ENCODE results near the gene FOXO3.
A peak's percentile ranks its signal among the peaks of the same experiment; 100 is the strongest.
"Not testable (repeated sequence)": the region's sequence is repeated elsewhere in the genome, so short reads cannot be mapped to it uniquely, and the experiment has no call there.

Gene FOXO3
- 41.7 to 95.2 (median 69.9) reads per million in 4 experiments for total RNA-seq

GRCh38 chr6:108560463-108561308 is at the start of gene FOXO3:
Gene FOXO3 (plus strand): TSS chr6:108560917. CDS start chr6:108561209, 292 bp downstream.
- DNase-seq = peak; percentile 46

DNA sequence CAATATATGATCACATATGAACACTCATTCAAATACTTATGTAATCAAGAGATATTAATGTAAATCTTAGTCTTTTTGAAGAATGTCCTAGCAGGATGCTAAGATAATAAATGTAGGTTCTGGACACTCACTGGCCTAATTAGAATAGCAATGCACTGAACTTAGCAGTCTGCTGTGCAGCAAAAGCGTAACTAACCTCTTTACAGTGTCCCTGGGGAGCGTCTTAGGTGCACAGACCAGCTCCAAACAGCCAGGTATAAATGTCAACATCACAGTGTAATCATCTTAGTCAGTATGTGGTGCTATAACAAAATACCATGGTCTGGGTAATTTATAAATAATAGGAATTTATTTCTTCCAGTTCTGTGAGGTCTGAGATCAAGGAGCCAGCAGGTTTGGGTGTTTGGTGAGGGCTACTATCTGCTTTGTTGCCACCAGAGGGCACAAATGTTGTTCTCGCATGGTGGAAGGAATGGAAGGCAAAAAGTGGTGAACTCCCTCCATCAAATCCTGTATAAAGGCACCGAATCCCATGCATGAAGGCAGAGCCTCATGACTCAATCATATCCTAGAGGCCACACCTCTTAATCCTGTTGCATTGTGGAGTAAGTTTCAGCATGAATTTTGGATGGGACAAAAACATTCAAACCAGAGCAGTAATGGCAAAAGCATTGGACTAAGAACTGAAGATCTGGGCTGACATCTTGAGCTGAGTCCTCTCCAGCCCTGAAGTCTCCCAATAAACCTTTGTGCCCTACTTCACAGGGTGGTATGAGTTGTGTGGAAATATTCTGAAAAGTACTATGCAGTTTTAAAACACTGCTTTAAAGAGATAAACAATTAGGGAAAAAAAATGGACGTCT is 41.8 kb upstream of the FOXO3 start:
- no peak for DNase-seq

DNA sequence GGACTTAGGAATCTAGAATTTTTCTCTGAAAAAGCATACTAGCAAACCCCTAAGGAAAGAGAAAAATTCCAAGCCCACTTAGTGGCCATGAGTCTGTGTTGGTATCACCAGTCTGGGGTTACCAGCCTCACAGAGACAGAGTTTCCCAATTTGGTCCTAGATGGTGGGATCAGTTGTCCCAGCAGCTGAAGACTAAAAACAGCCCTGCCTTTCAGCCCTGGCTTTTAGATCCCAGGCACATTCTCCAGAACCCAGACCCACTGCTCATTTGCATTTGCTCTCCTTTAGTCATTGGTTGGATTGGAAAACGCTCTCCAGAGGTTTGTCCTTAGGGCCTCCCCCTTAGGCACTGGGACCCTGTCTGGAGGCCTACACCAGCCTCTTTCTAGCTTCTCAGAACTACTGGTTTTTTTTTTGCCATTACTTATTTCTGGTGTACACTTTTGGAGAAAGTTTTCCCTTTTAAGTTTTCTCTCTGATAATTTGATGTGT is 39.1 kb upstream of the FOXO3 start:
- no peak for DNase-seq

- DNase-seq = no peak
Measured at GRCh38 chr6:108523697-108524096, 37.0 kb upstream of the FOXO3 start.

DNA sequence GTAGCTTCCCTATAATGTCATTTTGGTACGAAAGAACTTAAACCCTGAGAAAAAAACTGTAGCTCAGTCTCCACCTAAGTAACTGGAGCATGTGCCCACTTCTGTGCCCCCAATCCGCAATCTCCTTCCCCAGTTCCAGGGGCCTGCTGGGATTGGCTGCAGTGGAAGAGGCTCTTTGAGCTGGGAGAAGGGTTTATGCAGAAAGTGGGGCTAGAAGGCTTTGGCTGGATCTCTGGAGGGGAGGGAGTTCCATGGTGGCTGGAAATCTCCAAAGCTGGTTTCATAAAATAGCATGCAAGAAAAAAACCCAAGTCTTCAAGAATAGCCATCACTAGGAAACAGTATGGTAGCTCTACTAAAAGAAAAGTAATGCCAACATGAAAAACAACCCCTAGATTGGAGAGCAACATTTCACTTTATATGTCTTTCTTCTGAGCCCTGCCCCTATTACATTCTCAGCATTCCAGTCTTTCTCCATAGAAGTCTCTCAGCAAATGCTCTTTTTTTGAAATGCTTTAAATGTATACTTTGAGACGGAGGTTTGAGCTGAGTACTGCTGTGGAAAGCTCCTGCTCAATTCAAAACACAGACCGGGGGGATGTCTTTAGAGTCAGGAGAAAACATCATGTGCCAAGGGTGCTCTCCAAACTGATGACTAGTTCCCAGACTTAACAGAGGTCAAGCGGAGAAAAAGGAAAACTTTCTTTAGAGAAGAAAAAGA is 36.0 kb upstream of the FOXO3 start:
- no peak for DNase-seq

DNA sequence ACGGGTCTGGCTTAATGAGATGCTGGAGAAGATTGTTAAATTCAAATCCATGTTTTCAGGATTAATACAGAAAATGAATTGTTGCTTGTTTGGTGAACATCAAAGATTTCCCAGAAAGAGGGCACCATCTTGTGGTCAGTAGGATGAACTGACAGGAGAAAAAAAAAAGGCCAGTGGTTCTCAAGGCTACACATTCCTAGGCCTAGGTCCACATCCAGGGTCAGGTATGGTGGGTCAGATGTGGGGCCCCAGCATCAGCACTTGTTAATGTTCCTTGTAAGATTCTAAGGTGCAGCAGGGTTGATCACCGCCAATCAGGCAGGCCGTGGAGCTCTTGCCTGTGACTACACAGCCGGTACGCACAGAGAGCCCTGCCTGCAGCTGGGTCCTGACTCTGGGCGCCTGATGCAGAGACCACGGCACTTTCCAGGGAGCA is 34.0 kb upstream of the FOXO3 start:
- DNase-seq = no peak

GRCh38 chr6:108528878-108529277 is 31.8 kb upstream of the FOXO3 start:
- no peak for DNase-seq

DNA sequence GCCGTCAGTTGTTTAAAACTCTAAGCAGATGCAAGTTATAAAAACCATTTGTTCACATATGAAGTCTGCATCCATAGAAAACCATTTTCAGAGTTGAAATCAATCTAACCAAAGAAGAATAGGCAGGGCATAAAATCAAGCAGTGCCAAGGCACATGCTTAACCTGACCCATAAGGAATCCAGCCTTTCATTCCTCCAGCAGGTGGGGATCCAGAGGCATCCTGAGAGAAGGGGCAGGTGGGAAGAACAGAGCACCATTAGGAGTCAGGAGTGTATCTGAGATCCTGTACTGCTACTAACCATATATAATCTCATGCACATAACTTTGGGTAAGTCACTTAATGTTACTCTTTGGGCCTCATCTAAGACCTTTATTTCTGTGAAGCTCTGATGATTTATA is 29.4 kb upstream of the FOXO3 start:
- no peak for DNase-seq

DNA sequence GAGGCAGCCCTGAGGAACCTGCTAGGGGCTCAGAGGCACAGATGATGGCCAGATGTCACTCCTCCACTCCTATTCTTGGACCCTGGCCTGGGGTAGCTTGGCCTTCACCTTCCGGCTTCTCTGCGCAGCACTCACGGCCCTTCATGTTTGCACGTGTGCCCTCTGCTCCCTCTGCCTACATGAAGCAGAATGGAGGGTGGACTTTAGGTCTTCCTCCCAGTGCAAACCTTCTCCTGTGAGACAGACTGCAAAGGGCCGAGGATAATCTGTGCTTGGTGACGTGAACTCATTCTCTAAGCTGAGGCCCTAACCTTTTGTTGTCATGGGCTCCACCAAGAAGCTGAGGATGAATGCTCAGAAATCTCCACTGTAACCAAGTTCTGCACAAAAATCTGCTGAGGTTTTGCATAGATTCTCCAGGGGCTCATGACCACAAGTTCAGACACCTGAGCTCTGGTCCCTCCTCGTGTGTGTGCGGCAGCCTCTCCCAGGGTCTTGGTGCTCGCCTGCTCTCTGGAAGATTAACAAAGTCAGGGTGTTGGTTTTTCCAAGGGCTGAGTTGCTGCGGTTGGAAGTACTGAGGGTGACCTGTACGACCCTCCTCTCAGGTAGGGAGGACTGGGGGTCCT is 25.5 kb upstream of the FOXO3 start:
- DNase-seq = no peak

GRCh38 chr6:108535920-108536535 is 24.7 kb upstream of the FOXO3 start:
- DNase-seq = not testable (repeated sequence)

GRCh38 chr6:108541843-108542759 is 18.6 kb upstream of the FOXO3 start:
- peak; percentile 52 for DNase-seq

DNA sequence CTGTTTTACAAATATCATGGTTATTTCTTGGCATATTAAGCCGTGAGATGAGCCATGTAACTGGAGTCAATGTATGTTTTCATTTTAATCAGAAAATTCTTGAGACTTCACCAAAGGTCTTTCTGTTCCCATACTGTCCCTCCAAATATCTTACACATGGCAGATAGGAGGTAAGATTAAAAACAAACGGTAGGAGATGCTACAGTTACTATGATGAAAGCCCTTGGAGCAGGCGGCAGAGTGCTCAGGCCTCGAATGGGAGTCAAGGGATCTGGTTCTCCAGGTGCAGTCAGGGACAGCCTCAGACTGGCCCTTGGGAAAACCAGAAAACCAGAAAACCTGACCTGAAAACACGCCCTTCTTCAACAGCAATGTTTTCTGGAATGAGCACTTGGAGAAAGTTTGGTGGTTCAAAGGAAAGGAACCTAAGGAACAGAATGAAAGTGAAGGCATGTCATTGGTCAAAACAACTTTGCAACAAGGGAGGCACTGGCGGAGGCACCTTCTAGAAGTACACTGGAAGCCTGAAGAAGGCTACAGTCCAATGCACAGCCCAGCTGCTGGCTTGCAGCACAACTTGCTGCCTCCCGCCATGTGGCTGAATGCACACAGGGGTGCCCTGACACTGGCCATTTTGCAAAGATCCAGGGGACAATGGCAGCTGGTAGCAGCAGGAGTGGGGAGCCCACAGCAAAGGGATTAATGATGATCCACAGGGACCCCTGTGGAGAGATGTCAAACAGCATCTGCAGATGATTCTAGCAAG is 17.4 kb upstream of the FOXO3 start:
- DNase-seq = no peak

GRCh38 chr6:108544606-108545005 is 16.1 kb upstream of the FOXO3 start:
- no peak for DNase-seq

DNA sequence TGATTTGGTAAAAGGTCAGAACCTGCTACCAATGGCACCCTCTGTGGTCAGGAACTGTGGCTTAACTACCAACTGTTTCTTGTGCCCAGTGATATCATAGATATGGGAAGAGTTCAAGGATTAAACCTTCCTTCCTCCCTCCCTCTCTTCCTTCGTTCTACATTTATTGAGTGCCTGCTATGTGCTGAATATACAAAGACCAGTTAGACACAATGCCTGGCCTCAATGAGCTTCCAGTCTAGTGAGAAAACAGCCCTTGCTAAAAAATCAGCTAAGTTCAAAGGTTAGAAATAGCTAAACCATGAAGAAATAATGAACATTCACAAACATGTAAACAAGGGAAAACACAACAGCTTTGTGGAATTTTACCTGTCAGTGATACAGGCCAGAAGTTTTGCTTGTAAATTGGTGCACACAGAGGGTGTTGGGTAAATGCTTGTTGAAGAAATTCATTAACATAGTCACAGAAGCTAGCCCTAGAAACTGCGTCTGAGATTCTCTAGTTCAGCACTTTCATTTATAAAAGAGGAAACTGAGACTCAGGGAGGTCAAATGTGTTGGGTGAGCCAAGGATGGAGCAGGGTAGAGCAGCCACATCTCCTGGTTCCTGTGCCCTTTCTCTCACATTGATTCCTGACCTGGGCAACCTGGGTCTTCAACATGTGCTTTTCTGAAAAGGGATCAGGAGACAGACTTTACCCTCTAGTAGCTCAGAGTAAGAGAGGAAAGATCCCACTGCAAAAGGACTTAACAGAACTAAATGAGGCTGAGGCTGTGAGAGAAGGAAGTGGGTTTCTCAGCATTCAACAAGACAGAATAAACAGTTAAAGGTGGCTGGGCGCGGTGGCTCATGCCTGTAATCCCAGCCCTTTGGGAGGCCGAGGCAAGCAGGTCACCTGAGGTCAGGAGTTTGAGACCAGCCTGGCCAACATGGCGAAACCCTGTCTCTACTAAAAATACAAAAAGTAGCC is 14.4 kb upstream of the FOXO3 start:
- DNase-seq = no peak

DNA sequence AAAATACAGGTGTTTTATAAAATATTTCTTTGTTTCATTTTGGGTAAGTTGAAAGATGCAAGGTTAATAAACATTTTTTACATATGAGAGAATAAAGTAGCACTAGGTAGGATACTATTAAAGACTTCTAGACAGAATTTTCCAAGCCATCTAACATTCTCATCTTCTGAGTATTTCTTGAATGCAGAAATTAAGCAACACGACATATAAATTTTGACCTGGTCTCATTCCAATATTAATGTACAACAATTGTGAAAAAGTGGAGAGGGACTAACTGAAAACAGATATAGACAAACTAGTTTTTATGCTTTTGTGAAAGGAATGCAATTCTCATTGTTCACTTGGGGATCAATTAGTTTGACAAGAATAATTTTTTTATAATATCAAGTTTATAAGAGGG is 11.5 kb upstream of the FOXO3 start:
- no peak for DNase-seq

- no peak for DNase-seq
Measured at GRCh38 chr6:108549741-108550140, 11.0 kb upstream of the FOXO3 start.

DNA sequence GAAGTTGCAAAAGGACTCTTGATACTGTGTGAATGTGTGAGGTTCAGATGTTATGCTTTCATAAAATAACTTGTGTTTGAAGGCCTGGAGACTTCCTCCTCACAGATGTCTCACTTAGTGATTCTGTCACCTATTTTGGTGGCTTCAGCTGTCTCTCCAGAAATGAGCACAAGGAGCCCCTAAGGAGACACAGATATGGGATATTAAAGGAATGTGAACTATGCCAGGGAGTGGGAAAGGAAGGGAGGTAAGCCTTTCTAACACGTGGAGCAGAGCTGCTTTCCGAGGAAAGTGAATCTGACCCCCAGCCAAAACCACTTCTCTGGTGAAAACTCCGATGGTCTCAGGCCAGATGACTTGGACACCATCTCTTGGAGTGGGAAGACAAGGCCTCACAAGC is 10.5 kb upstream of the FOXO3 start:
- DNase-seq = no peak

DNA sequence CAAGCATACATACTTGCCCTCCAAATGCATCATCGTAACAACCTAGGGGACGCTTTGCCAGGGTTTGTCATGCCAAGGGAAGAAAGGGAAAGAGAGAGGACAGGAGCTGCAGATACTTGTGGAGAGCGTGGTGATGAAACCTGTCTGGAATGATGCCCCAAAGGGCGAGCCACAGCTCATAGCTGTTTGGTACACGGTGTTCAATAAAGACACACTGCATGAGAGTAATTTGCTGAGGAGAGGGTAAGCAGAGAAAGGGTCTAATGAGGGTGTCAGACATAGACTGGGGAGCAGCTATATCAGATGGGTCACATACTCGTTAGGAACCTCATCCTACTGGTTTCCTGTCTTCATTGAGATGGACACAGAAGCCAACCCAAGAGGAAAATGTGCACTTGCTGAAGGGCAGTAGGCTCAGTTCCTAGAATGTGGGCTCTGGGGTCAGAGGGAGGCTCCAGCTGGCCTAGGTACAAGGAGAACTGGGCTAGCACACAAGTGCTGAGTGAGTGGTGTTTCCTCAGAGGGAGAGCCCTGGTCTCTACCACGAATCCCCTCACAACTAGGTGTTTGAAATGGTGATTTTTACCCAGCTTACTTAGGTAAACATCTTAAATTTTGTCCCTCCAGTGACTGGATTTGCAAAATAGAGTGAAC is 5.2 kb upstream of the FOXO3 start:
- no peak for DNase-seq

Measured in effector CD8-positive, alpha-beta T cell (primary cell).